OCI-M1 (cell line): ENCODE data around the gene LMCD1.

Source experiments
- DNase-seq: peaks from one replicate; lab custom pipeline; 2025; lab: John Stamatoyannopoulos, UW

The LMCD1 gene

GRCh38 chr3:8536096-8537056, 34.8 kb downstream of the LMCD1 start:
- no peak for DNase-seq

- DNase-seq = no peak
Observed at GRCh38 chr3:8537440-8537839, 35.8 kb downstream of the LMCD1 start.

GRCh38 chr3:8538223-8538622, 36.6 kb downstream of the LMCD1 start:
- no peak for DNase-seq

GRCh38 chr3:8538913-8539312, 37.3 kb downstream of the LMCD1 start:
- no peak for DNase-seq

GRCh38 chr3:8539419-8539818, 37.8 kb downstream of the LMCD1 start:
- no peak for DNase-seq

GRCh38 chr3:8540456-8540855, 38.8 kb downstream of the LMCD1 start:
- DNase-seq = no peak

- DNase-seq = no peak
Observed at GRCh38 chr3:8541486-8541885, 39.9 kb downstream of the LMCD1 start.

GRCh38 chr3:8542190-8543135, 40.8 kb downstream of the LMCD1 start:
- no peak for DNase-seq

GRCh38 chr3:8546609-8547008, 45.0 kb downstream of the LMCD1 start:
- DNase-seq = no peak

- DNase-seq = no peak
Observed at GRCh38 chr3:8548502-8549275, 47.1 kb downstream of the LMCD1 start.

- DNase-seq = no peak
Observed at GRCh38 chr3:8549354-8549753, 47.7 kb downstream of the LMCD1 start.

GRCh38 chr3:8550611-8551010, 49.0 kb downstream of the LMCD1 start:
- no peak for DNase-seq

GRCh38 chr3:8552223-8552762, 50.7 kb downstream of the LMCD1 start:
- DNase-seq = no peak

- no peak for DNase-seq
Observed at GRCh38 chr3:8553405-8553804, 51.8 kb downstream of the LMCD1 start.

- no peak for DNase-seq
Observed at GRCh38 chr3:8554696-8555095, 53.1 kb downstream of the LMCD1 start.

- DNase-seq = no peak
Observed at GRCh38 chr3:8555113-8555661, 53.6 kb downstream of the LMCD1 start.

GRCh38 chr3:8555725-8556472, 54.3 kb downstream of the LMCD1 start:
- no peak for DNase-seq

GRCh38 chr3:8556473-8556869, 54.8 kb downstream of the LMCD1 start:
- no peak for DNase-seq

GRCh38 chr3:8557298-8557697, 55.7 kb downstream of the LMCD1 start:
- no peak for DNase-seq

- no peak for DNase-seq
Observed at GRCh38 chr3:8558645-8559044, 57.0 kb downstream of the LMCD1 start.

- DNase-seq = no peak
Observed at GRCh38 chr3:8559351-8559750, 57.7 kb downstream of the LMCD1 start.
